Measurements from ENCODE around the gene SIX5. TPM values are rescaled to one million over a fixed set of nuclear protein-coding genes. Genes with fewer than 3 reads are reported as not detected.

Gene SIX5
- total RNA-seq, 1 donor from 2014 or later = 34.2 TPM

DNA sequence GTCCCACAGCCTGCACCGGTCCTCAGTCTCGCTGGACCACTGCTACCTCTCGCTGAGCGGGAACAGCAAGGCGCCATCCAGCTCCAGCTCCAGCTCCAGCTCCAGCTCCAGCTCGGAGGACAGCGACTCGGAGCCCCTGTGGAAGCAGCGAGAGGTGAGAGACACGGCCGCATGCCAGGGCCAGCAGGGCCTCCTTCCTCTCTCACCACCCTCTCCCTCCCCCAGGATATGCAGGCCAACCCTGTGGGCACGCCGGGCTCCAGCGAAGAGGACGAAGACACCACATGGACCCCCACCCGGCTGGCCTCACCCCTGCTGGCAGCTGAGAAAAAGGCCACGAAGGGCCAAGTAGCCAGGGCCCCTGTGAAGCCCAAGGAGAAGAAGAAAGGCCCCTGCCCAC, 7.3 kb downstream of the SIX5 start:
- TF ChIP-seq, protein P1, sequence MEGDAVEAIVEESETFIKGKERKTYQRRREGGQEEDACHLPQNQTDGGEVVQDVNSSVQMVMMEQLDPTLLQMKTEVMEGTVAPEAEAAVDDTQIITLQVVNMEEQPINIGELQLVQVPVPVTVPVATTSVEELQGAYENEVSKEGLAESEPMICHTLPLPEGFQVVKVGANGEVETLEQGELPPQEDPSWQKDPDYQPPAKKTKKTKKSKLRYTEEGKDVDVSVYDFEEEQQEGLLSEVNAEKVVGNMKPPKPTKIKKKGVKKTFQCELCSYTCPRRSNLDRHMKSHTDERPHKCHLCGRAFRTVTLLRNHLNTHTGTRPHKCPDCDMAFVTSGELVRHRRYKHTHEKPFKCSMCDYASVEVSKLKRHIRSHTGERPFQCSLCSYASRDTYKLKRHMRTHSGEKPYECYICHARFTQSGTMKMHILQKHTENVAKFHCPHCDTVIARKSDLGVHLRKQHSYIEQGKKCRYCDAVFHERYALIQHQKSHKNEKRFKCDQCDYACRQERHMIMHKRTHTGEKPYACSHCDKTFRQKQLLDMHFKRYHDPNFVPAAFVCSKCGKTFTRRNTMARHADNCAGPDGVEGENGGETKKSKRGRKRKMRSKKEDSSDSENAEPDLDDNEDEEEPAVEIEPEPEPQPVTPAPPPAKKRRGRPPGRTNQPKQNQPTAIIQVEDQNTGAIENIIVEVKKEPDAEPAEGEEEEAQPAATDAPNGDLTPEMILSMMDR (IDR thresholded peaks at IDR 0.05) = no peak
- H3K36me3 Mint-ChIP-seq (ENCODE audit: unreplicated experiment) = peaks cover 3% of the 10 kb centered on the region
- no peak for DNase-seq (ENCODE audit: extremely low spot score, unreplicated experiment)
- H3K4me3 Mint-ChIP-seq (ENCODE audit: unreplicated experiment) = no peak overlapping the region
- H3K9me3 Mint-ChIP-seq (ENCODE audit: unreplicated experiment) = no peaks in the 10 kb centered on the region
- no peaks in the 10 kb centered on the region for H3K27me3 Mint-ChIP-seq (ENCODE audit: unreplicated experiment)
- no peak overlapping the region for H3K27ac Mint-ChIP-seq (ENCODE audit: unreplicated experiment)
- H3K4me1 Mint-ChIP-seq (ENCODE audit: unreplicated experiment) = peaks cover 24% of the 10 kb centered on the region

DNA sequence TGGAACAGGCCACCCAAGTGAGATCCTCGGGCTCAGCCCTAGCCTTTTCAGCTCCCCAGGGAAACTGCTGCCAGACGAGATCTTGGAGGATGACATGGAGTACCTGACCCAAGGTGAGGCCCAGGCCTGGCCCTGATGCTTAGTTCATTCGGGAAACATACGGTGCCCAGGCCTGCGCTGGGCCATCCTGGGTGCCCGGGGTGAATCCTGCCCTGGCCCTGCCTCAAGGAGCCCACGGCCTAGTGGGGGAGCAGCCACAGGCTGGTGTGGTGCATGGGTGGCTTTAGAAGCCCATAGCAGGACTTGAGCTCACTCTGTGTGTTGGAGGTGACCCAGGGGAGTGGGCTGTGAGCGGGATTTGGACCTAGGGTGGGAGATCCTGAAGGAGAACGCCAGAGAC, 10.1 kb downstream of the SIX5 start:
- DNase-seq (ENCODE audit: extremely low spot score, unreplicated experiment) = no peak

DNA sequence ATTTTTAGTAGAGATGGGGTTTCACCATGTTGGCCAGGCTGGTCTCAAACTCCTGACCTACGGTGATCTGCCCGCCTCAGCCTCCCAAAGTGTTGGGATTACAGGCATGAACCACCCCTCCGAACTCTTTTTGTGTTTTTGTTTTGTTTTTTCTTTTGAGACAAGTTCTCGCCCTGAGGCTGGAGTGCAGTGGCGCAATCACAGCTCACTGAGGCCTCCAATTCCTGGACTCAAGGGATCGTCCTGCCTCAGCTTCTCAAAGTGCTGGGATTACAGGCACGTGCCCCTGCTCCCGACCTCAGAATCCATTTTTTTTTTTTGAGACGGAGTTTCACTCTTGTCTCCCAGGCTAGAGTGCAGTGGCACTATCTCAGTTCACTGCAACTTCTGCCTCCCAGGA, 11.4 kb downstream of the SIX5 start:
- DNase-seq (ENCODE audit: extremely low spot score, unreplicated experiment) = no peak
- H3K36me3 Mint-ChIP-seq (ENCODE audit: unreplicated experiment) = no peaks in the 10 kb centered on the region

More for the DNA sequence above, 10.1 kb downstream of the SIX5 start:
- TF ChIP-seq, protein P1 (IDR thresholded peaks at IDR 0.05) = no peak
- H3K27ac Mint-ChIP-seq (ENCODE audit: unreplicated experiment) = no peak overlapping the region
- H3K4me3 Mint-ChIP-seq (ENCODE audit: unreplicated experiment) = no peak overlapping the region
- peaks cover 8% of the 10 kb centered on the region for H3K4me1 Mint-ChIP-seq (ENCODE audit: unreplicated experiment)
- no peaks in the 10 kb centered on the region for H3K27me3 Mint-ChIP-seq (ENCODE audit: unreplicated experiment)
- no peaks in the 10 kb centered on the region for H3K9me3 Mint-ChIP-seq (ENCODE audit: unreplicated experiment)
- no peaks in the 10 kb centered on the region for H3K36me3 Mint-ChIP-seq (ENCODE audit: unreplicated experiment)

DNA sequence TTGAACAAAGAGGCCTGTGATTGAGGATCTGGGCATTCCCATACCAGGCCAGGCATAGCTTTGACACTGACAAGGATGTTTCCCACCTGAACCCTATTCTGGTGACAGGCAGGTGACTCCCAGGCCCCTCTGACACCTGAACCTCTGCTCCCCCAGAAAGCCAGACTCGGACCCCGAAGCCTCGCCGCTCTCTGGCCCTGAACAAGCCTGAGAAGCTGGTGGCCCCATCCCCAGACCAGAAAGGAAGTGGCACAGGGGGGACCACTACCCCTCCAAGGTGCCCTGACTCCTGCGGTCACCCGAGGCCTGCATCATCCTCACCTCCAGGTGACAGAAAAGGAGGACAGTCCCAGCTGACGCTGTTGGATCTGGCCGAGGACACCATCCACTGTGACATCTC, 14.7 kb downstream of the SIX5 start:
- H3K27me3 Mint-ChIP-seq (ENCODE audit: unreplicated experiment) = no peaks in the 10 kb centered on the region
- H3K9me3 Mint-ChIP-seq (ENCODE audit: unreplicated experiment) = no peaks in the 10 kb centered on the region
- no peak overlapping the region for H3K27ac Mint-ChIP-seq (ENCODE audit: unreplicated experiment)
- DNase-seq (ENCODE audit: extremely low spot score, unreplicated experiment) = no peak
- H3K4me1 Mint-ChIP-seq (ENCODE audit: unreplicated experiment) = peaks cover 8% of the 10 kb centered on the region
- no peaks in the 10 kb centered on the region for H3K36me3 Mint-ChIP-seq (ENCODE audit: unreplicated experiment)
- H3K4me3 Mint-ChIP-seq (ENCODE audit: unreplicated experiment) = no peak overlapping the region
- TF ChIP-seq, protein P1 (IDR thresholded peaks at IDR 0.05) = no peak

More for the DNA sequence above, 11.4 kb downstream of the SIX5 start:
- Mint-ChIP-seq H3K27me3 (ENCODE audit: unreplicated experiment) (no peaks in the 10 kb centered on the region), H3K4me1 (ENCODE audit: unreplicated experiment) (peaks cover 8% of the 10 kb centered on the region), H3K27ac (ENCODE audit: unreplicated experiment) (no peak overlapping the region), H3K9me3 (ENCODE audit: unreplicated experiment) (no peaks in the 10 kb centered on the region), H3K4me3 (ENCODE audit: unreplicated experiment) (no peak overlapping the region)
- TF ChIP-seq, protein P1 (IDR thresholded peaks at IDR 0.05) = no peak

DNA sequence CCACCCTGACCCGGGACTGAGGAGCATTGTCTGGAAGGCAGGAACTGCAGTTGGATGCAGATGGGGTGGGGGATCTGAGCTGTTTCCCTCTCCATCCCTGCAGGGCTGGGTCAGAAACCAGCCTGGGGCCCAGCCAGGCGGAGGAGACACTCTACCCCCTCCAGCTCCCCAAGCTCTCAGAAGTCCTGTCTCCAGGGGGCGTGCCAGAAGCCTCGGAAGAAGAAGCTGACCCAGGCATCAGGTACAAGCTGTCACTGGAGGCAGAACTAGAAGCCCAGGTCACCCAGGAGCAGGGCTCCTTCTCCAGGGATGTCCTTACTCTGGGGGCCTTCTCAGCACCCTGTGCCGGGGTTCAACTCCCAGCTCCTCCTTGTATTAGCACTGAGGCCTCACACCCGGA, 15.5 kb downstream of the SIX5 start:
- Mint-ChIP-seq H3K4me3 (ENCODE audit: unreplicated experiment) (no peak overlapping the region), H3K27me3 (ENCODE audit: unreplicated experiment) (no peaks in the 10 kb centered on the region), H3K36me3 (ENCODE audit: unreplicated experiment) (no peaks in the 10 kb centered on the region), H3K4me1 (ENCODE audit: unreplicated experiment) (peaks cover 8% of the 10 kb centered on the region), H3K27ac (ENCODE audit: unreplicated experiment) (no peak overlapping the region), H3K9me3 (ENCODE audit: unreplicated experiment) (no peaks in the 10 kb centered on the region)
- DNase-seq (ENCODE audit: extremely low spot score, unreplicated experiment) = no peak
- TF ChIP-seq, protein P1 (IDR thresholded peaks at IDR 0.05) = no peak

Measured in osteocyte (in vitro differentiated cells).